CD4-positive, alpha-beta memory T cell (primary cell): ENCODE measurements around the gene TCF4. TPM values are rescaled to one million over a fixed set of nuclear protein-coding genes. Genes with fewer than 3 reads are reported as not detected.

Experiments
- CTCF ChIA-PET: fragments of 350-600 bp; sonication (Branson Sonifier 250); formaldehyde crosslinking; loops from one replicate; lab custom pipeline; 2021; ENCODE audit warnings: inconsistent platforms; ENCODE audit not compliant: partially characterized antibody; lab: Charles Lee
- POLR2A ChIA-PET: fragments of 350-600 bp; sonication (Branson Sonifier 250); formaldehyde crosslinking; loops from one replicate; lab custom pipeline; 2021; ENCODE audit not compliant: partially characterized antibody; lab: Charles Lee
- DNase-seq, 5 donors: peaks; one replicate each; pipeline versions ENCODE4 v3.0.0 to v3.0.0-alpha.2; 2020 to 2022; ENCODE audit warnings: mixed read lengths in 1 of 5
- H3K27ac ChIP-seq: one replicate; pipeline ENCODE4 v1.7.0; 2013; ENCODE audit warnings: low read depth, low read length
- H3K27me3 ChIP-seq: 2 replicates; pipeline ENCODE4 v1.7.0; 2013; ENCODE audit warnings: mild to moderate bottlenecking, low read length, moderate library complexity; ENCODE audit not compliant: insufficient read depth
- H3K36me3 ChIP-seq: 2 replicates; pipeline ENCODE4 v1.7.0; 2013; ENCODE audit warnings: mild to moderate bottlenecking, low read length, moderate library complexity; ENCODE audit not compliant: insufficient read depth
- H3K4me1 ChIP-seq: 2 replicates; pipeline ENCODE4 v1.7.0; 2013; ENCODE audit warnings: mild to moderate bottlenecking, low read length, moderate library complexity; ENCODE audit not compliant: insufficient read depth
- H3K4me3 ChIP-seq, 2 donors: one replicate each; pipeline ENCODE4 v1.7.0; 2013; ENCODE audit warnings: low read length in 2 of 2, mild to moderate bottlenecking in 1 of 2
- H3K9me3 ChIP-seq, 2 donors: one replicate each; pipeline ENCODE4 v1.7.0; 2013; ENCODE audit warnings: low read length in 2 of 2, control low read depth in 1 of 2; ENCODE audit not compliant: control insufficient read depth in 1 of 2
- H3K27ac Mint-ChIP-seq, 7 donors: one replicate each; pipeline ENCODE4 v1.8.0; 2020 to 2021; ENCODE audit warnings: mixed read lengths in 7 of 7, mild to moderate bottlenecking in 6 of 7, inconsistent platforms in 3 of 7, moderate library complexity in 3 of 7
- H3K27me3 Mint-ChIP-seq, 2 donors: one replicate each; pipeline ENCODE4 v1.8.0; 2020 to 2021; ENCODE audit warnings: mixed read lengths in 2 of 2
- H3K36me3 Mint-ChIP-seq, 2 donors: one replicate each; pipeline ENCODE4 v1.8.0; 2020 to 2021; ENCODE audit warnings: mixed read lengths in 2 of 2, inconsistent platforms in 1 of 2, mild to moderate bottlenecking in 1 of 2
- H3K4me1 Mint-ChIP-seq, 4 donors: one replicate each; pipeline ENCODE4 v1.8.0; 2020 to 2021; ENCODE audit warnings: mixed read lengths in 4 of 4, mild to moderate bottlenecking in 1 of 4
- H3K4me3 Mint-ChIP-seq, 8 donors: one replicate each; pipeline ENCODE4 v1.8.0; 2020 to 2021; ENCODE audit warnings: mixed read lengths in 8 of 8, mild to moderate bottlenecking in 7 of 8, moderate library complexity in 6 of 8, inconsistent platforms in 3 of 8
- H3K9me3 Mint-ChIP-seq, 8 donors: one replicate each; pipeline ENCODE4 v1.8.0; 2020 to 2021; ENCODE audit warnings: mixed read lengths in 8 of 8, mild to moderate bottlenecking in 5 of 8, inconsistent platforms in 3 of 8, moderate library complexity in 1 of 8
- intact Hi-C: fragments of 100-400 bp; cut with micrococcal nuclease; formaldehyde crosslinking; loops from one replicate; pipeline ENCODE4 v1.15.1; 2023
- polyA plus RNA-seq, 2 donors: library from polyadenylated mRNA; unstranded; fragments of 300-500 nt; fragmentation: Illumina TruSeq; gene quantifications; one replicate each; pipeline ENCODE4 v1.2.3, GENCODE V29; 2021
- total RNA-seq, 2 experiments: library from RNA; stranded (reverse); gene quantifications; one replicate each; pipeline ENCODE4 v1.2.3, GENCODE V29; 2021

TCF4 gene
- total and polyA plus RNA-seq, 4 experiments from 2014 or later, result 0.11 to 2.2 (median 0.76) TPM

- ChIA-PET CTCF (interaction anchor here (0.7 kb wide), 1 partner anchor 50 kb away, joined by 3 read pairs; no protein-coding TSS in a partner anchor), POLR2A (no interaction called here)
- no peak for DNase-seq
- intact Hi-C loops, result no loop called here
- no peaks in the 10 kb centered on the region for H3K9me3 Mint-ChIP-seq
- peaks cover 2 to 7% of the 10 kb centered on the region in 2 donors for H3K27me3 Mint-ChIP-seq
- no peaks in the 10 kb centered on the region for H3K36me3 Mint-ChIP-seq
- Histone ChIP-seq H3K27ac (no peak overlapping the region), H3K27me3 (no peaks in the 10 kb centered on the region), H3K4me1 (no peaks in the 10 kb centered on the region), H3K36me3 (no peaks in the 10 kb centered on the region), H3K4me3 (no peak overlapping the region), H3K9me3 (no peaks in the 10 kb centered on the region)
- peaks cover 0 to under 1% (median 0%) of the 10 kb centered on the region in 4 donors for H3K4me1 Mint-ChIP-seq
- no peak overlapping the region for H3K4me3 Mint-ChIP-seq
- no peak overlapping the region for H3K27ac Mint-ChIP-seq
Observed at GRCh38 chr18:55494899-55495298, 93.1 kb downstream of the TCF4 start.

- H3K27ac Mint-ChIP-seq, result no peak overlapping the region
- peaks cover 0 to 5% (median 4%) of the 10 kb centered on the region in 4 donors for H3K4me1 Mint-ChIP-seq
- H3K9me3 Mint-ChIP-seq, result no peaks in the 10 kb centered on the region
- Histone ChIP-seq H3K4me1 (no peaks in the 10 kb centered on the region), H3K27me3 (no peaks in the 10 kb centered on the region), H3K9me3 (no peaks in the 10 kb centered on the region), H3K27ac (no peak overlapping the region), H3K4me3 (no peak overlapping the region), H3K36me3 (no peaks in the 10 kb centered on the region)
- H3K27me3 Mint-ChIP-seq, result peaks cover 2 to 8% of the 10 kb centered on the region in 2 donors
- no peak for DNase-seq
- intact Hi-C loops, result no loop called here
- ChIA-PET CTCF (no interaction called here), POLR2A (no interaction called here)
- H3K36me3 Mint-ChIP-seq, result no peaks in the 10 kb centered on the region
- H3K4me3 Mint-ChIP-seq, result no peak overlapping the region
Observed at GRCh38 chr18:55494441-55494840, 93.6 kb downstream of the TCF4 start.

- Mint-ChIP-seq H3K36me3 (no peaks in the 10 kb centered on the region), H3K4me3 (no peak overlapping the region), H3K27me3 (peaks cover 2 to 3% of the 10 kb centered on the region in 2 donors), H3K9me3 (no peaks in the 10 kb centered on the region), H3K27ac (peak overlapping the region in 1 of 7 donors; percentile 55), H3K4me1 (peaks cover 0 to 12% (median 6%) of the 10 kb centered on the region in 4 donors)
- no peak overlapping the region for H3K27ac ChIP-seq
- POLR2A ChIA-PET, result no interaction called here
- H3K4me1 ChIP-seq, result no peaks in the 10 kb centered on the region
- CTCF ChIA-PET, result no interaction called here
- no peak overlapping the region for H3K4me3 ChIP-seq
- H3K27me3 ChIP-seq, result no peaks in the 10 kb centered on the region
- no peak for DNase-seq
- intact Hi-C loops, result no loop called here
- H3K9me3 ChIP-seq, result no peaks in the 10 kb centered on the region
- no peaks in the 10 kb centered on the region for H3K36me3 ChIP-seq
Observed at GRCh38 chr18:55491616-55492015, 96.4 kb downstream of the TCF4 start.

- Mint-ChIP-seq H3K9me3 (no peaks in the 10 kb centered on the region), H3K36me3 (no peaks in the 10 kb centered on the region), H3K27ac (no peak overlapping the region), H3K27me3 (peaks cover 2 to 3% of the 10 kb centered on the region in 2 donors), H3K4me1 (peaks cover 0 to 12% (median 6%) of the 10 kb centered on the region in 4 donors), H3K4me3 (peak overlapping the region in 1 of 8 donors; percentile 11)
- Histone ChIP-seq H3K27me3 (no peaks in the 10 kb centered on the region), H3K9me3 (no peaks in the 10 kb centered on the region), H3K27ac (no peak overlapping the region), H3K36me3 (no peaks in the 10 kb centered on the region), H3K4me1 (no peaks in the 10 kb centered on the region), H3K4me3 (no peak overlapping the region)
- ChIA-PET POLR2A (no interaction called here), CTCF (no interaction called here)
- no peak for DNase-seq
- intact Hi-C loops, result no loop called here
Observed at GRCh38 chr18:55489034-55489986, 98.7 kb downstream of the TCF4 start.

- H3K4me3 Mint-ChIP-seq, result no peak overlapping the region
- H3K36me3 Mint-ChIP-seq, result no peaks in the 10 kb centered on the region
- no peaks in the 10 kb centered on the region for H3K27me3 ChIP-seq
- H3K27ac Mint-ChIP-seq, result no peak overlapping the region
- H3K4me3 ChIP-seq, result no peak overlapping the region
- no peaks in the 10 kb centered on the region for H3K9me3 ChIP-seq
- no peak for DNase-seq
- H3K27ac ChIP-seq, result no peak overlapping the region
- POLR2A ChIA-PET, result no interaction called here
- intact Hi-C loops, result no loop called here
- no peaks in the 10 kb centered on the region for H3K36me3 ChIP-seq
- CTCF ChIA-PET, result no interaction called here
- peaks cover 0 to 12% (median 6%) of the 10 kb centered on the region in 4 donors for H3K4me1 Mint-ChIP-seq
- H3K9me3 Mint-ChIP-seq, result no peaks in the 10 kb centered on the region
- peaks cover 2 to 3% of the 10 kb centered on the region in 2 donors for H3K27me3 Mint-ChIP-seq
- no peaks in the 10 kb centered on the region for H3K4me1 ChIP-seq
Observed at GRCh38 chr18:55488473-55488872, 99.5 kb downstream of the TCF4 start.

- peaks cover 2 to 3% of the 10 kb centered on the region in 2 donors for H3K27me3 Mint-ChIP-seq
- no peaks in the 10 kb centered on the region for H3K9me3 Mint-ChIP-seq
- POLR2A ChIA-PET, result no interaction called here
- no peak overlapping the region for H3K4me3 Mint-ChIP-seq
- no peaks in the 10 kb centered on the region for H3K36me3 Mint-ChIP-seq
- DNase-seq, result no peak
- no peak overlapping the region for H3K27ac Mint-ChIP-seq
- Histone ChIP-seq H3K4me3 (no peak overlapping the region), H3K27me3 (no peaks in the 10 kb centered on the region), H3K9me3 (no peaks in the 10 kb centered on the region), H3K27ac (no peak overlapping the region), H3K4me1 (no peaks in the 10 kb centered on the region), H3K36me3 (no peaks in the 10 kb centered on the region)
- CTCF ChIA-PET, result no interaction called here
- H3K4me1 Mint-ChIP-seq, result peaks cover 0 to 12% (median 6%) of the 10 kb centered on the region in 4 donors
- intact Hi-C loops, result no loop called here
Observed at GRCh38 chr18:55487997-55488396, 100.0 kb downstream of the TCF4 start.

- Histone ChIP-seq H3K4me3 (no peak overlapping the region), H3K27me3 (no peaks in the 10 kb centered on the region), H3K36me3 (no peaks in the 10 kb centered on the region), H3K27ac (no peak overlapping the region), H3K4me1 (no peaks in the 10 kb centered on the region), H3K9me3 (no peaks in the 10 kb centered on the region)
- Mint-ChIP-seq H3K9me3 (no peaks in the 10 kb centered on the region), H3K27ac (no peak overlapping the region), H3K4me3 (no peak overlapping the region), H3K36me3 (no peaks in the 10 kb centered on the region), H3K27me3 (peaks cover 0 to 3% of the 10 kb centered on the region in 2 donors), H3K4me1 (peaks cover 0 to 12% (median 6%) of the 10 kb centered on the region in 4 donors)
- intact Hi-C loops, result no loop called here
- CTCF ChIA-PET, result no interaction called here
- no peak for DNase-seq
- POLR2A ChIA-PET, result no interaction called here
Observed at GRCh38 chr18:55486936-55487335, 101.1 kb downstream of the TCF4 start.
